ENCODE measurements around the gene MRPL37.
"Not testable (repeated sequence)": the region's sequence is repeated elsewhere in the genome, so short reads cannot be mapped to it uniquely, and the experiment has no call there.

The MRPL37 gene

GRCh38 chr1:54172614-54173599 lies 27.1 kb upstream of the MRPL37 start:
- no peak for DNase-seq

- DNase-seq: no peak
Measured at GRCh38 chr1:54173681-54174080, 26.3 kb upstream of the MRPL37 start.

GRCh38 chr1:54174106-54174505 lies 25.9 kb upstream of the MRPL37 start:
- DNase-seq: no peak

- DNase-seq: no peak
Measured at GRCh38 chr1:54176621-54177327, 23.2 kb upstream of the MRPL37 start.

GRCh38 chr1:54177726-54178125 lies 22.2 kb upstream of the MRPL37 start:
- no peak for DNase-seq

- DNase-seq: no peak
Measured at GRCh38 chr1:54178296-54179070, 21.5 kb upstream of the MRPL37 start.

- no peak for DNase-seq
Measured at GRCh38 chr1:54180701-54181360, 19.1 kb upstream of the MRPL37 start.

GRCh38 chr1:54186056-54186455 lies 13.9 kb upstream of the MRPL37 start:
- no peak for DNase-seq

GRCh38 chr1:54188291-54188690 lies 11.7 kb upstream of the MRPL37 start:
- no peak for DNase-seq

- DNase-seq: no peak
Measured at GRCh38 chr1:54190526-54190925, 9.4 kb upstream of the MRPL37 start.

GRCh38 chr1:54191525-54191924 lies 8.4 kb upstream of the MRPL37 start:
- DNase-seq: no peak

GRCh38 chr1:54193453-54193852 lies 6.5 kb upstream of the MRPL37 start:
- no peak for DNase-seq

- DNase-seq: no peak
Measured at GRCh38 chr1:54199151-54199764, 709 bp upstream of the MRPL37 start.

GRCh38 chr1:54200519-54200997 lies 591 bp downstream of the MRPL37 start:
- no peak for DNase-seq

- no peak for DNase-seq
Measured at GRCh38 chr1:54204199-54204598, 4.2 kb downstream of the MRPL37 start.

GRCh38 chr1:54207287-54207686 lies 7.3 kb downstream of the MRPL37 start:
- no peak for DNase-seq

GRCh38 chr1:54207896-54208295 lies 7.9 kb downstream of the MRPL37 start:
- not testable (repeated sequence) for DNase-seq

- DNase-seq: no peak
Measured at GRCh38 chr1:54212872-54213271, 12.9 kb downstream of the MRPL37 start.

GRCh38 chr1:54215523-54215922 lies 15.6 kb downstream of the MRPL37 start:
- DNase-seq: no peak

GRCh38 chr1:54218883-54219687 lies 19.1 kb downstream of the MRPL37 start:
- no peak for DNase-seq

GRCh38 chr1:54219688-54220003 lies 19.7 kb downstream of the MRPL37 start:
- DNase-seq: no peak
